Fibroblast of skin of left quadriceps (primary cell): ENCODE measurements around the gene LMAN2.
"Not testable (repeated sequence)": the region's sequence is repeated elsewhere in the genome, so short reads cannot be mapped to it uniquely, and the experiment has no call there.

ENCODE experiments used
- DNase-seq, 2 experiments: peaks; one replicate each; pipeline ENCODE4 v3.0.0-alpha.2; 2013; ENCODE audit warnings: low read depth in 2 of 2

The LMAN2 gene

DNA sequence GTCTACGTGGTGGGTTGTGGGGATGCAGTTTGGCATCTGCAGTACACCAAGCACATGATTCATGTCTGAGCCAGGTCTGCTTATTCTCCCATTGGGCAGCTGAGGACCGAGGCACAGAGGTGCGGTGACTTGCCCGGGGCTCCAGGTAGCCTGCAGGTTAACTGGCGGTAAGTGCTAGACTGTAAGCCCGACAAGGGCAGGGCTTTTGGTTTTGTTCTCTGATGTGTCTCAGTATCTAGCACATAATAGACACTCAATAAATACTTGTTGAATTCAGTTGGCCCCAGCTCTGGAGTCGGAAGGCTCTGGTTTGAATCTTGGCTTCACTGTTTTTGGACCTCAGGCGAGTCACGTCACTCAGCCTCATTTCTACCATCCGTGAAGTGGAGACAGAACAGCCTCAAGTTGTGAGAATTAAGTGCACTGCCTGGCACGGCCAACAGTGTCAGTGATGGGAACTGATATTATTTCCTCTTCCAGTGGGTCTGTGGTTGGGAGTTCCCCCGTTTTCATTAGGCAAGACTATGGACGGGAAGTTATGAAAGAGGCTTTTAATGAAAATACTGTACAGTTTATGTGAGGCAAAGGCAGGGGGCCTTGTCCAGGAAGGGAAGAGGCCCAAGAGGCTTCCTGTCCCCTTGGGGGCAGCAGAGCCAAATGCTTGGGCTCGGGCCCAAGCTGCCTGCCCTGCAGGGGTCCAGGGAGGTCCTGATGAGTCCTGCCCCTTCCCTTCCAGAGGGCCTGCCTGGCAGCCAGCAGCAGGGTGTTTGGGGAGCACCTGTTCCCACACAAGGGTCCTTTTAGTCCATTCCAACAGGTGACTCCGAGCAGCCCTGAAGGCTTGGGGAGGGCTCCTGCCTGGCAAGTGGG, 44.6 kb downstream of the LMAN2 start:
- DNase-seq: no peak

DNA sequence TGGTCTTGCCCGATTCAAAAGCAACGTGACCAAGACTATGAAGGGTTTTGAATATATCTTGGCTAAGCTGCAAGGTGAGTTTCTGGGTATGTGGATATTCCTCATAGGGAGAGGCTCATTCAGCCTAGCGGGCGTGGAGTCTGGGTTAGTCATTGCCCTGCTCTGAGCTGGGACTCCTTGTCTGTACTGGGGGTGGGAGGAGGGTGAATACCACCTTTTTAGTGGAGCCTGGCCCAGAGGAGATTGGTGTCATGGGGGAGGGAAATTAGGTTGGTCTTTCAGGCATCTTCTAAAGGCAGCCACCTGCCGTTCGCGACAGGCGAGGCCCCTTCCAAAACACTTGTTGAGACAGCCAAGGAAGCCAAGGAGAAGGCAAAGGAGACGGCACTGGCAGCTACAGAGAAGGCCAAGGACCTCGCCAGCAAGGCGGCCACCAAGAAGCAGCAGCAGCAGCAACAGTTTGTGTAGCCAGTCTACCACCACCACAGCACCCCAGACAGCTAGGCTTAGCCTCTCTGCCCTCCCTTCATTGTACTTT, 45.3 kb downstream of the LMAN2 start:
- not testable (repeated sequence) for DNase-seq

DNA sequence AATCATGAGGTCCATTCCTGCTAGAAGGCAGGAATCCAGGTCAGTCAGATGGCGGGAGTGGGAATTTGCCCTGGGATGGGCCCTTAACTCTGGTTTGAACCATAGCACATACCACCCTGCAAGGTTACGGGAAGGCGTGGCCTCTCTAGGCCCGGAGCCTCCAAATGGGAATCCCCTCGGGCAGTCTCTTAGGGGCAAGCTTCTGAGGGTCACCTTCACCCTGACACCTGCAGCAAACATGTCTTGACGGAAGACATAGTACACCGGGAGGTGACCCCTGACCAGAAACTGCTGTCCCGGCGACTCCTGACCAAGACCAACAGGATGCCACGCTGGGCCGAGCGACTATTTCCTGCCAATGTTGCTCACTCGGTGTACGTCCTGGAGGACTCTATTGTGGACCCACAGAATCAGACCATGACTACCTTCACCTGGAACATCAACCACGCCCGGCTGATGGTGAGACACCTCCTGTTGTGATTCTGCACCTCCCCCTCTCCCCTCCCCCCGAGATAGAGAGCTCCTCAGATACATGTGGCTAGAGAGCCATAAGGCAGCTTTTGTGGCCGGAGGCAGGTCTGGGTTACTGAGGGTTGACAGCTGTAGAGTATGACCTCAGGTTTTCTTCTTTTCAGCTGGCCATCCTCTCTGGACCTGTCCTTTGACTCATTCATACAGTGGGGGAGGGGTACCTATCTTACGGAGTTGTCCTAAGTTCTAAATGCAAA, 46.9 kb downstream of the LMAN2 start:
- no peak for DNase-seq

DNA sequence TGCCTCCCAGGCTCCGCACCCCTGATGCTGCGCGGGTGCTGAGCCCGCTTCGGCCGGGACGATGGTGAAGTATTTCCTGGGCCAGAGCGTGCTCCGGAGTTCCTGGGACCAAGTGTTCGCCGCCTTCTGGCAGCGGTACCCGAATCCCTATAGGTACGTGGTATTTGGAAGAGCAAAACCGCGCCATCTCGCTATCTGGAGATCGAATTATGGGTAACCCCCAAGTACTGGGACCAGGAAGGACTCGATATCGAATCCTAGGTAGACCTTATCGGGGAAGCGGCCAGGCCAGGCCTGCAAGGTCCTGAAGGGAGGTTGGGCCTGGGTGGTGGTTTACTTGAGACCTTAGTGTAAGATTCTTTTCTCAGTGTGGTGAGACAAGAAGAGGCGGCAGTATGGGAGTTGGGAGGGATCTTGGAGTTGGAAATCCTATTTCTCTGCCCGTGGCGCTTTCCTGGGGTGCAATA, 47.5 kb downstream of the LMAN2 start:
- DNase-seq: no peak

DNA sequence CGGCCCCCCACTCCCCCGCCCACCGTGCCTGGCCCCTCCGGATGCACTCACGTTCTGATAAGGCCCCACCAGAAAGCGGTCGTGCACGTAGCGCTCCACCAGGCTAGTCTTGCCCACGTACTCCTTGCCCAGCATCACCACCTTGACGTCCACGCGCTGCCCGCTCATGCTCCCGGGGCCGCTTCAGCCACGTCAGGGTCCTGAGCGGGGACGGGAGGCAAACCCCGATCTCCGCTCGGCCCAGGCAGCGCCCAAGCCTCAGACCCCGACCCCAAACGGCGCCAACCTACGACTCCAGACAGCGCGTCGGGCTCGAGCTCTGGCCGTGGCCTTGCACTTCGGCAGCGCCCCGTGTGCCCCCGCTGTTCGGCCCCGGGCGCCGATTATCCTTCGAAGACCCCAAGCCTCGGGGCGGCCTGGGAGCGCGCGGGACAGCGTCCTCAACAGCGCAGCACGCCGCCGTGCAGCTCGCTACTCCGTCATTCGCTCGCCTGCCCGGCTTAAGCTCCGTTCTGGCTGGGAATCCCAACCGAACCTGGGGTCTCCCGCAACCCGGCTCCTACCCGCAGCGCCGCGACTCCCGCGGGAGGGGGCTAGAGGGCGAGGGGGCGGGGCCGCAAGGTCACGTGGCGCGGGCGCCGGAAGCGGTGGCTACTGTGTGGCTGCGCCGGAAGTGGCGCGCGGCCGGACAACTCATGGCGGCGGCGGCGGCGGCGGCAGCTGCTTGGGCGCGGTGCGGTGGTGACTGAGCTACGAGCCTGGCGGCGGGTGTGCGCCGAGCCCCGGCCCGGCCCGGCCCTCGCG, 48.1 kb downstream of the LMAN2 start, which contains the start of the genes PRELID1 and RAB24:
Gene PRELID1, plus strand, starts transcription at position 679 of the 804 bp plus-strand sequence. CDS start 187 bp downstream, outside the sequence.
Gene RAB24, minus strand, starts transcription at position 599 of the 804 bp plus-strand sequence. Its CDS starts 431 bp downstream, at position 168.
- peak; percentile 50 to 56 for DNase-seq

DNA sequence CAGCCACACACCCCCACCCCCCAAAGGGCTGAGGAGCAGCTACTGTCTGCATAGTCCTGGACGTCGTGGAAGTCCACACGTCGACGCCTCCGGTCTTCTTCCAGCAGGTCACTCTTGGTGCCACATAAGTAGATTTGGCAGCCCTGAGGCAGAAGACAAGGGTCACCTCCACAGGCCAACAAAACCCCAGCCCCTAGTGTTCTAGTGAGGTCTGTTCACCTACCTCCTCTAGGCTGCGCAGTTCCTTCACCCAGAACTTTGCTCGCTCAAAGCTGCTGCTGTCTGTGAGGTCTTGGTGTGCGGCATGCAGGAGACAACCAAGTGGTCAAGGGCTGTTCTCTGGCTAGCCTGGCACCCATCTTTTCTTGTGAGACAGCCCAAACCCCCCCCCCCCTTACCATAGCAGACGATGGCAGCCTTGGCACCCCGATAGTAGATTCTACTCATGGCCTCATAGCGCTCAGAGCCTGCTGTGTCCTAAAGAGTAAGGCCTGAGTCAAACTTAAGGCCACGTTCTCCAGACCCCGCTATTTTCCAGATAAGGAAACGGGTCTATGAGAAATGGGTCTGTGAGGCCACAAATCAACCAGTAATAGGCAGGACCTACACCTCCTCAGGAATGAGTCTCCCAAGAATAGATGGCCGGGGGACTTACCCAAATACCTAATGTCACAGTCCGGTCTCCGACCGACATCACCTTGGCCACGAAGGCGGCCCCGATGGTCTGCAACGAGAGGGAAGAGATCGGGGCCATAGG, 48.9 kb downstream of the LMAN2 start:
- DNase-seq: no peak

DNA sequence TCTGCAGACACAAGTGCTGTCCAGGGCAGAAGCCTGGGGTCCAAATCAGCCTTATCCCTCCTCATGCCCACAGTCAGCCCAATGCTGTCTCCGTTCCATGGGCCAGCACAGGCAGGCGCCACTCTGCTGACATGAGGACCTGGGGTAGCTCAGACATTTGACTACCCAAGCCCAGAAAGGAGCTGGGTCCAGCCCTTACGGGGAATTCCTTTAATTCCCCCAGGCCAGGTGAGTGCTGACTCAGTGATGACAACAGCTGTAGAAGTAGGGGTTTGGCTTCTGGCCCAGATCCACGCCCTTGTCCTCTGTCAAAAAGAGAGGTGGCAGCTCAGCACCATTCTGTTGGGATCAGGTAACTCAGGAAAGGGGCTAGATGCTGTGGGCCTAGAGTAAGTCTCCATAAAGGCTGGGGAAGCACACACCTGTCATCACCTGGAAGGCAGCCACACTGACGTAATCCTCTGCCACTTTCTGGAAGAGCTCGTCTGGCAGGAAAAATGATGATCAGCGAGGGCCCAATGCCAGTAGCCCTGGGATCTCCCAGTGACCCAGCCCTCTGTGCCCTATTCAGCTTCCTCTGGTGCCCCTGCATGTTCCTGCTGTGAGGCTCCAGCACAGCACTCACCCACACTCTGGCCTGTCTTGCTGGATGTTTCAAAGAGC, 49.8 kb downstream of the LMAN2 start:
- DNase-seq: no peak

DNA sequence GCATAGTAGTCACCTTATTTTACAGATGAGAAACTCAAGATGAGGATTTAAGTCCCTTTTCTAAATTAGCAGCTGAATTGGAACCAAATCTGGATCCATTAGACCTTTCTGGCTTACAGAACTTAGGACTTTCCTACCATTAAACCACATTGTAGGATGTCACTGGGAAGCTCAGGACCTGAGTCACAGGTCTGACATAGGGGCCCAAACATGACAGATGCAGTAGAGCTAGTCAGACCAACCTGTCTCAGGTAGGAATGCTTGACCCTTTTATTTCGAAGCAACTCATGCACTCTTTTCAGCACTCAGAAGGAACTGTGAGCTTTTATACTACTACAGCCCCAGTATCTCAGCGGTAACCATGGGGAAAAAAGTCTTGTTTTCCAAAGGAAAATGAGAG, 50.5 kb downstream of the LMAN2 start:
- DNase-seq: no peak

DNA sequence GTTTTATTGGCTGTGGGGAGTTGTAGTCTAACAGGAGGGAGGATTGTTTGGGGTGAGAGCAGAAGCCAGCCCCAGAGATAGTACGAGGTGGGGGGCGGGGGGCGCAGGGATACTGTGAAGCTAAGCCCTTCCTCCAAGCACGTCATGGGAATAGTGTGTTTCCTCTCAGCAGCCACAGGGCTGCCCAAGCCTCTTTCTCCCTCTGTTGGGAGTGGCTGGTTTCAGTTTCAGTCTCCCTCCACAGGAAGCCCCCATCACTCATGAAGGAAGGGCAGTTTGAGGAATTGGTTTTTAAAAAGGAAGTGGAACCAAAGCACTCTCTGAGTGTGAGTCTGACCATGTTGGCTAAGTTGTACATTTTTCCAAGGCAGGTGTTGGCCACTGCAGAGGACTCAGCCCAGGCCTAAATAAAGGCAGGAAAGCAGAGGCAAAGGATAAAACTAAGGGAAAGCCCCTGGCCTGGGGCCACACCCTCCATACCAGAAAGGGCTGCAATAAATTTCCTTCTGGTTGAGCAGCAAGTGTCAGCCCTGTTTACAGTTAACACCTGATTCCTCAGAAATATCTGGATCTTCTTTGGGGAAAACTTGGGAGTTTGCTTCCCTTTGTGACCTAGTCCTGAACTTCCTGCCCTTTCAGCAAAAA, 51.1 kb downstream of the LMAN2 start:
- peak; percentile 28 to 30 for DNase-seq

DNA sequence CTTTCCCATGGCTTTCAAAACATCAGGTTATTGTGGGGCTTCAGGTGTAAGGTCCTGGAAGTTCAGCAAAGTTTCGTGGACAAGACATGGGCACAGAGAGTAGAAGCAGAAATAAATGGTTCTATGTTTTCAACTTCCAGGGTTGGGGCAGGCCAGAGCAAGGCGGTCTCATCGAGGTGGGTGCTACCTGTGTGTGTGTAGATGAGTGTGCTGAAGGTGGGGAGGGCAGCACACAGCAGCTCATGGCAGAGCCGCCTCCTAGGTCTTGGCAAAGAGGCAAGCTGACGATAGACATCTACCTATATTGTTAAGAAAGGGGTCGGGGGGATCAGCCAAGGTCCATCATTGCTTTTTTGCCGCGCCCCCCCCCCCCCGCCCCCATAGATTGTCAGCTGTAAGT, 51.8 kb downstream of the LMAN2 start:
- DNase-seq: no peak

DNA sequence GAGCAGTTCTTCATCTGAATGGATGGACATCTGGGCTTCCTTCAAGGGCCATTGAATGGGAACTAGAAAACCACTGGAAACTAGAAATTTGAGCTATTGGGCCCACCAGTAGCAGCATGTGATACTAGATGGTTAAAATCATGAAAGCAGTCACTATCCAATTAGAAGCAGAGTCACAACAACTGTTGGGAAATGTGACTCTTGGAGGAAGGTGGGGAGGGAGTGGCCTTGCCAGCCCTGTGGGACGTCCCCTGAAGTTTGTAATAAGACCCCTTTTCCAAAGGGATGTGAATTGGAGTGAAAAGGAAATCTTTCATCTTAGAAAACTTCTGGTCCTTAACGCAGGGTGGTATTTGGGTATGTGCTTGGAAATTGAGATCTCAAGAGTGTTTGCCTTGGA, 53.5 kb downstream of the LMAN2 start:
- DNase-seq: no peak

DNA sequence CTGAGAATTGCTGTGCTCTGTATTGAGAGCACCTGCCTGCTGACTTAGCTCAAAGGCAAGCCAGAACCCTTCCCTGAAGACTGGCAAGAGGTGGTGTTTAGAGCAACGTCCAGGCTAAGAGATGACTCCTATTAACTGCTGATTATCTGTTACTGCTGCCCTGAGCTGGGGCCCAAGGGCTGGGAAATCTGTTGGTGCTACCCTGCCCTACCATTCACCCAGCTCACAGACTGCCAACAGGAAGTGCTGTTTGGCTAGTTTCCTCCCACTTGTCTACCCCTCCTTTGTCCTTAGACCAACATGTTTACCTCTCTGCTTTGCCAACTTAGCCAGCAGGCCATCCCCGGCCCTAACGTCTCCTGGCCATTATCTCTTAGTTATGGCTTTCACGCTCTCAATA, 54.9 kb downstream of the LMAN2 start:
- no peak for DNase-seq

DNA sequence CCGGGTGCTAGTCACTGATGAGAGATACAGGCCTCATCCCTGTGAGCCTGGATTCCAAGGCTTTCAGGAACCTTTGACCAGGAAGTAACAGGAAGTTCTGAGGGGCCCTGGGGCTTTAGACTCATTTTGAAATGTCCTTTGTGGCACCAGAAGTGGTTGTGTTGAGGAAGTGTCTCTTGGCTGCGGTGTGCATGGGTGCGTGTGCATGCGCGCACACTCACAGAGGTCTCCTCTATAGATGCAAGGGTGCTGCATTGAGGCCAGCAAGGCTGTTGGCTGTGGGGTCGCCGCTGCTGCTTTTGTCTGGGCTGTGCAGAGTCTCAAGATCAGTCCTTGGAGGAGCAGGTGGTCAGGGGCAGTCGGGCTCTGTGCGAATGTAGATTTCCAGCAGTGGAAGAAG, 55.5 kb downstream of the LMAN2 start:
- DNase-seq: no peak

DNA sequence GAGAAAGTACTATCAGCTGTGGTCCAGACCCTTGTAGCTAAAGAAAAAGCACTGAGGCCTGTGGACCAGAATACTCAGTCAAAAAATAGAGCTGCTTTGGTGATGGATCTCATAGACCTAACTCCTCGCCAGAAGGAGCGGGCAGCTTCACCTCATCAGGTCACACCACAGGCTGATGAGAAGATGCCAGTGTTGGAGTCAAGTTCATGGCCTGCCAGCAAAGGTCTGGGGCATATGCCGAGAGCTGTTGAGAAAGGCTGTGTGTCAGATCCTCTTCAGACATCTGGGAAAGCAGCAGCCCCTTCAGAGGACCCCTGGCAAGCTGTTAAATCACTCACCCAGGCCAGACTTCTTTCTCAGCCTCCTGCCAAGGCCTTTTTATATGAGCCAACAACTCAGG, 56.8 kb downstream of the LMAN2 start:
- DNase-seq: no peak

DNA sequence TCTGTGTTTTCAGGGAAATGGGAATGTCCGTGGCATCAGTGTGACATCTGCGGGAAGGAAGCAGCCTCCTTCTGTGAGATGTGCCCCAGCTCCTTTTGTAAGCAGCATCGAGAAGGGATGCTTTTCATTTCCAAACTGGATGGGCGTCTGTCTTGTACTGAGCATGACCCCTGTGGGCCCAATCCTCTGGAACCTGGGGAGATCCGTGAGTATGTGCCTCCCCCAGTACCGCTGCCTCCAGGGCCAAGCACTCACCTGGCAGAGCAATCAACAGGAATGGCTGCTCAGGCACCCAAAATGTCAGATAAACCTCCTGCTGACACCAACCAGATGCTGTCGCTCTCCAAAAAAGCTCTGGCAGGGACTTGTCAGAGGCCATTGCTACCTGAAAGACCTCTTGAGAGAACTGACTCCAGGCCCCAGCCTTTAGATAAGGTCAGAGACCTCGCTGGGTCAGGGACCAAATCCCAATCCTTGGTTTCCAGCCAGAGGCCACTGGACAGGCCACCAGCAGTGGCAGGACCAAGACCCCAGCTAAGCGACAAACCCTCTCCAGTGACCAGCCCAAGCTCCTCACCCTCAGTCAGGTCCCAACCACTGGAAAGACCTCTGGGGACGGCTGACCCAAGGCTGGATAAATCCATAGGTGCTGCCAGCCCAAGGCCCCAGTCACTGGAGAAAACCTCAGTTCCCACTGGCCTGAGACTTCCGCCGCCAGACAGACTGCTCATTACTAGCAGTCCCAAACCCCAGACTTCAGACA, 57.5 kb downstream of the LMAN2 start:
- DNase-seq: no peak

DNA sequence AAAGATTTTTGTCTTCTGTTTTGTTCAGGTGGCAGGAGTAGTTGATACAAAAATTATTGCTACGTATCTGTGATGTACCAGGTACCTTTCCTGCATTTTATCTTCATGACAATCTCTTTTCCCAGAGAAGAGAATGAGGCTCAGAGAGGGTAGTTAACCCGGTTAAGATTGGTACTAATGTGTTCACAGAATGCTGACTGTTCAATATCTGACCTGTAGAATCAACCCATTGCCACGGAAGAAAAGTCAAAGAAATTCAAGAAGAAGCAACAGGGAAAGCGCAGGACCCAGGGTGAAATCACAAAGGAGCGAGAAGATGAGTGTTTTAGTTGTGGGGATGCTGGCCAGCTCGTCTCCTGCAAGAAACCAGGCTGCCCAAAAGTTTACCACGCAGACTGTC, 59.7 kb downstream of the LMAN2 start:
- DNase-seq: no peak

DNA sequence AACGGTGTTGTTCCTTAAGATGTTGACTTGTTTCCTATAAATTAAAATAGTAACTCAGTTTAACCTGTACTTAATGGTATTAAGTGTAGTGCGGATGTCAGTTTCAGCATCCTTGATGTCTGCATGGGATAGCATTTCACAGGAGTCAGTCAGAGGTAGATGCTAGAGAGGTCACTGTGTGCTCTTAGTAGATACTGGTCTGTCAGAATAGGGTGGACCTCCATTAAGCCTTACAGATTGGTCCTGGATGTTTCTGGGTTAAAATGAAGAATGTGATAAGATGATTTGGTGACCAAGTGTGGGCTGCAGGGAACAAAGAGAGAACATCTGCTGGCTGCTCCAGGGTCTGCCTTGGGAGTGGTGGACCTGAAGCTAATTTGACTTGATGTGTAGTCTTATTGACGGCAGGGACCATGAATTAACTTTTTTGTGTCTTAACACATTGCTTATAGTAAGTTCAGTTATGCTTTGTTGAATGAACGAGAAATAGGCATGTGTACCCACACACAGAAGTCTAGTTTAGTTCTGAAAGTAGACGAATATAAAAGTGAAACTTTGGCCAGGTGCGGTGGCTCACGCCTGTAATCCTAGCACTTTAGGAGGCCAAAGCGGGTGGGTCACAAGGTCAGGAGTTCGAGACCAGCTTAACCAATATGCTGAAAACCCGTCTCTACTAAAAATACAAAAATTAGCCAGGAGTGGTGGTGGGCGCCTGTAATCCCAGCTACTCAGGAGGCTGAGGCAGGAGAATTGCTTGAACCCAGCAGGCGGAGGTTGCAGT, 60.5 kb downstream of the LMAN2 start:
- DNase-seq: no peak

DNA sequence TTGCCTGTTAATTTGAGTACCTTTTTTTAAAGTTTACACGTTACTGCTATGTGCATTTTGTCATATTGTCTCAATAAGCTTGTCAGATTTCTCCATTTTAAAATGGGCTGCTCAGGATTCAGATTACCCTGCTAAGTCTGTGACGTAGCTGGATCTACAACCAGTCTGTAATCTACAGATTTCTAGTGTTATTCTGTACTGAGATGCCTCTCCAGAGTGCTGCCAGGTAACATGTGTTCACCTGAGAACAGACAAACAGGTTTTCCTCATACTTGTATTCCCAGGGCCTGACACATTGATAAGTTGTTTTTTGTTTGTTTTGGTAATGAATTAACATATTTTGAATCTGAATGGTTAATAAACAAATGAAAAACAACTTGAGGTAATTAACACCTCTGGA, 63.3 kb downstream of the LMAN2 start:
- DNase-seq: no peak
